SK-N-SH (cell line): ENCODE measurements around the gene DDO. TPM values are rescaled to one million over a fixed set of nuclear protein-coding genes. Genes with fewer than 3 reads are reported as not detected.
"Not testable (repeated sequence)": the region's sequence is repeated elsewhere in the genome, so short reads cannot be mapped to it uniquely, and the experiment has no call there.

ENCODE experiments used
- CTCF ChIA-PET: fragments of 300-600, 350-600 bp; formaldehyde crosslinking; extraction: SDS; loops from one replicate; lab custom pipeline; 2021; lab: Yijun Ruan, JAX
- POLR2A ChIA-PET: fragments of 350-600 bp; sonication (Branson Sonifier 250); formaldehyde crosslinking; extraction: SDS; loops from one replicate; lab custom pipeline; 2020; ENCODE audit warnings: antibody characterized with exemption, inconsistent platforms; lab: Yijun Ruan, JAX
- DNase-seq: peaks from one replicate; pipeline ENCODE4 v3.0.0; 2012
- H2AFZ ChIP-seq: fragments of 200-600 bp; sonication (generic); 2 replicates; pipeline ENCODE4 v1.8.1; 2016; ENCODE audit warnings: antibody characterized with exemption, mild to moderate bottlenecking, low read depth
- H3F3A ChIP-seq: fragments of 200-600 bp; sonication (generic); replicated peaks from 2 replicates; pipeline ENCODE3; 2016; ENCODE audit warnings: antibody characterized with exemption, mild to moderate bottlenecking; ENCODE audit not compliant: insufficient read depth
- H3K27ac ChIP-seq, 2 experiments: fragments of 200-500 bp in 1 of 2; fragments of 200-600 bp in 1 of 2; sonication (Bioruptor generic) in 1 of 2; sonication (generic), shearing (Covaris generic) in 1 of 2; 2 replicates each; pipeline versions ENCODE4 v1.5.1 to v1.6.1; 2014 to 2016; ENCODE audit warnings: low read depth in 2 of 2, inconsistent platforms in 1 of 2, low read length in 1 of 2, mild to moderate bottlenecking in 1 of 2, mixed read lengths in 1 of 2
- H3K27me3 ChIP-seq: fragments of 200-600 bp; sonication (generic), shearing (Covaris generic); 2 replicates; pipeline ENCODE4 v1.6.1; 2016; ENCODE audit warnings: mixed run types; ENCODE audit not compliant: insufficient read depth
- H3K36me3 ChIP-seq, 2 experiments: fragments of 200-500 bp in 1 of 2; fragments of 200-600 bp in 1 of 2; sonication (Bioruptor generic) in 1 of 2; sonication (generic) in 1 of 2; replicated peaks in 1 of 2; 2 replicates each; pipeline versions ENCODE3 to v1.5.1; 2014 to 2016; ENCODE audit warnings: low read length in 1 of 2, mild to moderate bottlenecking in 1 of 2; ENCODE audit not compliant: insufficient read depth in 2 of 2, control insufficient read depth in 1 of 2
- H3K4me1 ChIP-seq, 2 experiments: fragments of 200-500 bp in 1 of 2; fragments of 200-600 bp in 1 of 2; sonication (Bioruptor generic) in 1 of 2; sonication (generic), shearing (Covaris generic) in 1 of 2; 2 replicates each; pipeline versions ENCODE4 v1.5.1 to v1.6.1; 2014 to 2016; ENCODE audit warnings: low read depth in 1 of 2, low read length in 1 of 2, mixed run types in 1 of 2; ENCODE audit not compliant: insufficient read depth in 2 of 2, control insufficient read depth in 1 of 2
- H3K4me2 ChIP-seq: fragments of 200-600 bp; sonication (generic), shearing (Covaris generic); 2 replicates; pipeline ENCODE4 v1.6.1; 2017; ENCODE audit warnings: mixed run types
- H3K4me3 ChIP-seq, 2 experiments: fragments of 200-500 bp in 1 of 2; fragments of 200-600 bp in 1 of 2; sonication (Bioruptor generic) in 1 of 2; sonication (generic), shearing (Covaris generic) in 1 of 2; 2 replicates each; pipeline versions ENCODE4 v1.5.1 to v1.8.1; 2014 to 2016; ENCODE audit warnings: low read depth in 2 of 2, inconsistent platforms in 1 of 2, low read length in 1 of 2, mild to moderate bottlenecking in 1 of 2, mixed read lengths in 1 of 2, moderate library complexity in 1 of 2
- H3K79me2 ChIP-seq: fragments of 200-600 bp; sonication (generic); 2 replicates; pipeline ENCODE4 v1.8.1; 2017; ENCODE audit warnings: mild to moderate bottlenecking; ENCODE audit not compliant: insufficient read depth
- H3K9ac ChIP-seq: fragments of 200-600 bp; sonication (generic); 2 replicates; pipeline ENCODE4 v1.6.1; 2017; ENCODE audit warnings: mixed run types
- H3K9me2 ChIP-seq: fragments of 200-600 bp; sonication (generic); 2 replicates; pipeline ENCODE4 v1.6.1; 2017; ENCODE audit warnings: mixed run types
- H3K9me3 ChIP-seq: fragments of 200-600 bp; sonication (generic); 2 replicates; pipeline ENCODE4 v1.6.1; 2017; ENCODE audit warnings: mixed run types, mild to moderate bottlenecking, moderate library complexity
- H4K20me1 ChIP-seq: fragments of 200-600 bp; sonication (generic); 2 replicates; pipeline ENCODE4 v1.6.1; 2017; ENCODE audit warnings: mild to moderate bottlenecking, mixed run types; ENCODE audit not compliant: insufficient read depth
- CHD2 ChIP-seq: fragments of 150-350 bp; IDR thresholded peaks from 2 replicates; pipeline ENCODE4 v1.6.1; 2018; ENCODE audit warnings: low read length; ENCODE audit not compliant: partially characterized antibody
- ELF1 ChIP-seq: IDR thresholded peaks from 2 replicates; pipeline ENCODE4 v1.4.0; 2012
- EP300 ChIP-seq, 2 experiments: IDR thresholded peaks; 2 replicates each; pipeline versions ENCODE4 v1.4.0 to v1.6.1; 2012; ENCODE audit warnings: borderline replicate concordance in 1 of 2, low read depth in 1 of 2, low read length in 1 of 2
- FOXJ3 ChIP-seq: sonication (generic); formaldehyde crosslinking; IDR thresholded peaks from 2 replicates; pipeline ENCODE4 v1.5.1; 2020; ENCODE audit warnings: mild to moderate bottlenecking, missing genetic modification reagents
- MEF2A ChIP-seq: IDR thresholded peaks from 2 replicates; pipeline ENCODE4 v1.4.0; 2012; ENCODE audit warnings: low read depth, borderline replicate concordance
- MXI1 ChIP-seq: IDR thresholded peaks from 2 replicates; pipeline ENCODE4 v1.6.1; 2012; ENCODE audit warnings: mild to moderate bottlenecking, low read depth, low read length, improper control_type of control experiment
- NFIC ChIP-seq: IDR thresholded peaks from 2 replicates; pipeline ENCODE4 v1.4.0; 2012; ENCODE audit warnings: borderline replicate concordance
- NRF1 ChIP-seq: IDR thresholded peaks from 2 replicates; pipeline ENCODE4 v1.6.1; 2012; ENCODE audit warnings: low read depth, mild to moderate bottlenecking, low read length
- POLR2AphosphoS5 ChIP-seq: IDR thresholded peaks from 2 replicates; pipeline ENCODE4 v1.6.1; 2012; ENCODE audit warnings: low read depth, low read length
- RAD21 ChIP-seq: IDR thresholded peaks from 2 replicates; pipeline ENCODE4 v1.6.1; 2012; ENCODE audit warnings: mild to moderate bottlenecking, low read length
- SMC3 ChIP-seq: IDR thresholded peaks from 2 replicates; pipeline ENCODE4 v1.6.1; 2012; ENCODE audit warnings: low read depth, low read length, improper control_type of control experiment
- YY1 ChIP-seq: IDR thresholded peaks from 2 replicates; pipeline ENCODE4 v1.4.0; 2012; ENCODE audit warnings: low read depth, mild to moderate bottlenecking
- WGBS: methylation state at CpG from one replicate; pipeline ENCODE4 v1.1.6; 2017; ENCODE audit warnings: low lambda C conversion rate; 5-methylcytosine and 5-hydroxymethylcytosine counted together
- polyA plus RNA-seq, 3 experiments: library from polyadenylated mRNA; depleted of rRNA; stranded (reverse); fragments of >200 nt; gene quantifications; 2 replicates each; pipeline ENCODE4 v1.2.3, GENCODE V29; 2012
- TF ChIP-seq, protein P1 (sequence below): fragments of 200-600 bp; sonication (generic); IDR thresholded peaks from 2 replicates; pipeline ENCODE4 v1.6.1; 2017; ENCODE audit warnings: antibody characterized with exemption, mild to moderate bottlenecking, moderate library complexity
- TF ChIP-seq, protein P2 (sequence below): IDR thresholded peaks from 2 replicates; pipeline ENCODE4 v1.4.0; 2012; ENCODE audit warnings: low read depth, borderline replicate concordance
- TF ChIP-seq, protein P3 (sequence below): IDR thresholded peaks from 2 replicates; pipeline ENCODE4 v1.4.0; 2012; ENCODE audit warnings: low read depth, borderline replicate concordance
- TF ChIP-seq, protein P4 (sequence below): IDR thresholded peaks from 2 replicates; pipeline ENCODE4 v1.6.1; 2012; ENCODE audit warnings: mild to moderate bottlenecking, low read depth, low read length, moderate library complexity

DDO gene
- polyA plus RNA-seq, 1 of the 3 experiments (the other 2 are of a cell fraction) = 0.79 TPM

DNA sequence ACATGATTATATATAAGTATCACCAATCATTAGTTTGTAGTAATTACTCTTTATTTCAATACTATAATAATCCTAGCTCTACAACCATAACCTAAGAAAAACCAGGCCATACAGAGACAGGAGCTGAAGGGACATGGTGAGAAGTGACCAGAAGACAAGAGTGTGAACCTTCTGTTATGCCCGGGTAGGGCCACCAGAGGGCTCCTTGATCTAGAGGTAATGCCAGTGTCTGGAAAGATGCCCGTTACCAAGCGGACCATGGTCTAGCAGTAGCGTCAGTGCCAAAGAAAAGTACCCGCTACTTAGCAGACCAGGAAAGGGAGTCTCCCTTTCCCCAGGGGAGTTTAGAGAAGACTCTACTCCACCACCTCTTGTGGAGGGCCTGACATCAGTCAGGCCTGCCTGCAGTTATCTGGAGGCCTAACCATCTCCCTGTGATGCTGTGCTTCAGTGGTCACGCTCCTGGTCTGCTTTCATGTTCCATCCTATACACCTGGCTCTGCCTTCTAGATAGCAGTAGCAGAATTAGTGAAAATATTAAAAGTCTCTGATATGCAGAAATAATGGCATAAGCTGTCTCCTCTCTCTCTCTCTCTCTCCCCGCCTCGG is 42.3 kb upstream of the DDO start:
- H3K9me3 ChIP-seq, H3K27me3 ChIP-seq, POLR2A ChIA-PET, H4K20me1 ChIP-seq, H3K4me3 ChIP-seq, H3K4me1 ChIP-seq, H3K4me2 ChIP-seq, H3K9ac ChIP-seq, DNase-seq, H3K36me3 ChIP-seq, H3K9me2 ChIP-seq, H3K79me2 ChIP-seq, H3K27ac ChIP-seq, H3F3A ChIP-seq, H2AFZ ChIP-seq: not testable (repeated sequence)
- TF ChIP-seq, protein P1, sequence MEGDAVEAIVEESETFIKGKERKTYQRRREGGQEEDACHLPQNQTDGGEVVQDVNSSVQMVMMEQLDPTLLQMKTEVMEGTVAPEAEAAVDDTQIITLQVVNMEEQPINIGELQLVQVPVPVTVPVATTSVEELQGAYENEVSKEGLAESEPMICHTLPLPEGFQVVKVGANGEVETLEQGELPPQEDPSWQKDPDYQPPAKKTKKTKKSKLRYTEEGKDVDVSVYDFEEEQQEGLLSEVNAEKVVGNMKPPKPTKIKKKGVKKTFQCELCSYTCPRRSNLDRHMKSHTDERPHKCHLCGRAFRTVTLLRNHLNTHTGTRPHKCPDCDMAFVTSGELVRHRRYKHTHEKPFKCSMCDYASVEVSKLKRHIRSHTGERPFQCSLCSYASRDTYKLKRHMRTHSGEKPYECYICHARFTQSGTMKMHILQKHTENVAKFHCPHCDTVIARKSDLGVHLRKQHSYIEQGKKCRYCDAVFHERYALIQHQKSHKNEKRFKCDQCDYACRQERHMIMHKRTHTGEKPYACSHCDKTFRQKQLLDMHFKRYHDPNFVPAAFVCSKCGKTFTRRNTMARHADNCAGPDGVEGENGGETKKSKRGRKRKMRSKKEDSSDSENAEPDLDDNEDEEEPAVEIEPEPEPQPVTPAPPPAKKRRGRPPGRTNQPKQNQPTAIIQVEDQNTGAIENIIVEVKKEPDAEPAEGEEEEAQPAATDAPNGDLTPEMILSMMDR = peak; percentile 41
- TF ChIP-seq SMC3 (0 out of 2 replicates have a peak, but pooled peaks have one; percentile 13), RAD21 (0 out of 2 replicates have a peak, but pooled peaks have one; percentile 13)
- CTCF ChIA-PET = interaction anchor here (0.9 to 1.9 kb wide), 3 partner anchors 13 to 38 kb away, joined by 3 to 7 read pairs (median 3); partner anchors contain the start of gene SLC22A16
- 55% methylated on average over 5 of the region's 8 CpGs for WGBS

DNA sequence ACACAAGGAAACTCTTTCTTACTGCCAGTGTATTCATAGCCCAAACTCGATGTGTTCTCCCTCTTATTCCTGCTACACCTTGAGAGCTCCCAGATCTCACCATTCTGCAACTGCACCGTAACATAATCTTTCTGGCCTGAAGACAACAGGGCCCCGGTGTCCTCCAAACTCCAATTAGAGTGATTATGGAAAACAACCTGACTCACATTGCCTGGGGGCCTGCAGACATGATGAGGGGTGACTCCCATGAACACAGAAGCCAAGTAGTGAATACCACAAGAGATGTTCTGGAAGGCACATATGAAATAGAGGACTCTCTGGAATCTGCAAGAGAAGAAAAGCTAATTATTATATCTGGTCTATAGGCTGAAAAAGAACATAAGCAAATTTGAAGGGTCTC is 41.3 kb upstream of the DDO start:
- Histone ChIP-seq H3K4me3 (no peak overlapping the region), H3F3A (no peaks in the 10 kb centered on the region), H3K27me3 (no peaks in the 10 kb centered on the region; the same call in 1 of the 2 replicates), H3K9me3 (no peaks in the 10 kb centered on the region), H3K9ac (no peak overlapping the region), H3K36me3 (no peaks in the 10 kb centered on the region), H3K9me2 (no peaks in the 10 kb centered on the region), H3K27ac (no peak overlapping the region), H2AFZ (no peak overlapping the region), H4K20me1 (no peaks in the 10 kb centered on the region), H3K4me1 (no peaks in the 10 kb centered on the region), H3K4me2 (no peak overlapping the region), H3K79me2 (no peaks in the 10 kb centered on the region)
- 29% methylated on average over 3 of the region's 3 CpGs for WGBS
- POLR2A ChIA-PET = no interaction called here
- CTCF ChIA-PET = interaction anchor here (1.9 kb wide), 1 partner anchor 19 kb away, joined by 7 read pairs; the partner anchor contains the start of gene SLC22A16
- no peak for DNase-seq
- TF ChIP-seq EP300 (IDR thresholded peaks at IDR 0.05; ENCODE audit: borderline replicate concordance in 1 of 2, low read depth in 1 of 2, low read length in 1 of 2) (no peak), CHD2 (no peak), NRF1 (no peak), NFIC (no peak), ELF1 (no peak), POLR2AphosphoS5 (no peak), MXI1 (no peak), MEF2A (no peak), RAD21 (no peak), SMC3 (no peak), YY1 (no peak), FOXJ3 (CRISPR knock-in tag) (no peak)
- TF ChIP-seq, protein P2, sequence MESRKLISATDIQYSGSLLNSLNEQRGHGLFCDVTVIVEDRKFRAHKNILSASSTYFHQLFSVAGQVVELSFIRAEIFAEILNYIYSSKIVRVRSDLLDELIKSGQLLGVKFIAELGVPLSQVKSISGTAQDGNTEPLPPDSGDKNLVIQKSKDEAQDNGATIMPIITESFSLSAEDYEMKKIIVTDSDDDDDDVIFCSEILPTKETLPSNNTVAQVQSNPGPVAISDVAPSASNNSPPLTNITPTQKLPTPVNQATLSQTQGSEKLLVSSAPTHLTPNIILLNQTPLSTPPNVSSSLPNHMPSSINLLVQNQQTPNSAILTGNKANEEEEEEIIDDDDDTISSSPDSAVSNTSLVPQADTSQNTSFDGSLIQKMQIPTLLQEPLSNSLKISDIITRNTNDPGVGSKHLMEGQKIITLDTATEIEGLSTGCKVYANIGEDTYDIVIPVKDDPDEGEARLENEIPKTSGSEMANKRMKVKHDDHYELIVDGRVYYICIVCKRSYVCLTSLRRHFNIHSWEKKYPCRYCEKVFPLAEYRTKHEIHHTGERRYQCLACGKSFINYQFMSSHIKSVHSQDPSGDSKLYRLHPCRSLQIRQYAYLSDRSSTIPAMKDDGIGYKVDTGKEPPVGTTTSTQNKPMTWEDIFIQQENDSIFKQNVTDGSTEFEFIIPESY = no peak
- TF ChIP-seq, protein P3, sequence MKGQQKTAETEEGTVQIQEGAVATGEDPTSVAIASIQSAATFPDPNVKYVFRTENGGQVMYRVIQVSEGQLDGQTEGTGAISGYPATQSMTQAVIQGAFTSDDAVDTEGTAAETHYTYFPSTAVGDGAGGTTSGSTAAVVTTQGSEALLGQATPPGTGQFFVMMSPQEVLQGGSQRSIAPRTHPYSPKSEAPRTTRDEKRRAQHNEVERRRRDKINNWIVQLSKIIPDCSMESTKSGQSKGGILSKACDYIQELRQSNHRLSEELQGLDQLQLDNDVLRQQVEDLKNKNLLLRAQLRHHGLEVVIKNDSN = no peak
- TF ChIP-seq, protein P4, sequence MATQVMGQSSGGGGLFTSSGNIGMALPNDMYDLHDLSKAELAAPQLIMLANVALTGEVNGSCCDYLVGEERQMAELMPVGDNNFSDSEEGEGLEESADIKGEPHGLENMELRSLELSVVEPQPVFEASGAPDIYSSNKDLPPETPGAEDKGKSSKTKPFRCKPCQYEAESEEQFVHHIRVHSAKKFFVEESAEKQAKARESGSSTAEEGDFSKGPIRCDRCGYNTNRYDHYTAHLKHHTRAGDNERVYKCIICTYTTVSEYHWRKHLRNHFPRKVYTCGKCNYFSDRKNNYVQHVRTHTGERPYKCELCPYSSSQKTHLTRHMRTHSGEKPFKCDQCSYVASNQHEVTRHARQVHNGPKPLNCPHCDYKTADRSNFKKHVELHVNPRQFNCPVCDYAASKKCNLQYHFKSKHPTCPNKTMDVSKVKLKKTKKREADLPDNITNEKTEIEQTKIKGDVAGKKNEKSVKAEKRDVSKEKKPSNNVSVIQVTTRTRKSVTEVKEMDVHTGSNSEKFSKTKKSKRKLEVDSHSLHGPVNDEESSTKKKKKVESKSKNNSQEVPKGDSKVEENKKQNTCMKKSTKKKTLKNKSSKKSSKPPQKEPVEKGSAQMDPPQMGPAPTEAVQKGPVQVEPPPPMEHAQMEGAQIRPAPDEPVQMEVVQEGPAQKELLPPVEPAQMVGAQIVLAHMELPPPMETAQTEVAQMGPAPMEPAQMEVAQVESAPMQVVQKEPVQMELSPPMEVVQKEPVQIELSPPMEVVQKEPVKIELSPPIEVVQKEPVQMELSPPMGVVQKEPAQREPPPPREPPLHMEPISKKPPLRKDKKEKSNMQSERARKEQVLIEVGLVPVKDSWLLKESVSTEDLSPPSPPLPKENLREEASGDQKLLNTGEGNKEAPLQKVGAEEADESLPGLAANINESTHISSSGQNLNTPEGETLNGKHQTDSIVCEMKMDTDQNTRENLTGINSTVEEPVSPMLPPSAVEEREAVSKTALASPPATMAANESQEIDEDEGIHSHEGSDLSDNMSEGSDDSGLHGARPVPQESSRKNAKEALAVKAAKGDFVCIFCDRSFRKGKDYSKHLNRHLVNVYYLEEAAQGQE = no peak
